Stomach (tissue), 4 donors: ENCODE measurements around the gene SYNPR.

ENCODE experiments used
- CTCF ChIP-seq, 7 experiments: fragments of 450-650 bp in 4 of 7; fragments of 200-600 bp in 3 of 7; sonication (generic) in 3 of 7; IDR thresholded peaks; one replicate each; pipeline ENCODE4 v1.5.1; 2016 to 2019; ENCODE audit warnings: antibody characterized with exemption in 7 of 7, control low read depth in 2 of 7, mild to moderate bottlenecking in 1 of 7
- POLR2AphosphoS5 ChIP-seq, 3 donors: sonication (generic); formaldehyde crosslinking; IDR thresholded peaks; one replicate each; pipeline ENCODE4 v1.6.1; 2016; ENCODE audit warnings: antibody characterized with exemption in 3 of 3

DNA sequence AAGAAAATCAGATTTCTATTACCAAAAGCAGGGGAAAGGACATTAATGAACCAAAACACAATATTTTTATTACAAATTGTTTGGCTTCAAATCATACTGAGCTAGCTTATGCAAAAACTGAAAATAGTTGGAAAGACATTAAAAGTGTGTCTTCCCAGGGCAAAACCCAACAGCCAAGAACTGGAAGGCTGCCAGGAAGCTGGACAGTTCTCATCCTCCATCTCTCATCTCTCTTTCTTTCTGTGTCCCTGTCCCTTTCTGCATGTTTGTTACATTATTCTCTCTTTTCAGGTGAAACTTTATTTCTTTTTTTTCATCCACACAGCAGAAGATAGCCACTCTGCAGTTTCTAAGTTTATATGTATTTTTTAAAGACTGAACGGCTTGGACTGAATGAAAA, 333.3 kb downstream of the SYNPR start:
- TF ChIP-seq CTCF (IDR thresholded peaks at IDR 0.05) (no peak), POLR2AphosphoS5 (IDR thresholded peaks at IDR 0.05) (no peak)
